T-helper 2 cell treated with Interferon-gamma antibody and Interleukin-4, amounts not matched to agents 5 μg/mL and 100 μg/mL, for 36 hours (primary cell): Measurements from ENCODE around the gene PFKL.

Experiments
- DNase-seq: peaks from one replicate; pipeline ENCODE4 v3.0.0; 2021; ENCODE audit warnings: low spot score
- H3K27ac Mint-ChIP-seq: one replicate; pipeline ENCODE4 v1.8.0; 2021; ENCODE audit warnings: mild to moderate bottlenecking, mixed read lengths
- H3K27me3 Mint-ChIP-seq: one replicate; pipeline ENCODE4 v1.8.0; 2021; ENCODE audit warnings: low read depth, mixed read lengths
- H3K36me3 Mint-ChIP-seq: one replicate; pipeline ENCODE4 v1.8.0; 2021; ENCODE audit warnings: low read depth, mixed read lengths
- H3K4me1 Mint-ChIP-seq: one replicate; pipeline ENCODE4 v1.8.0; 2021; ENCODE audit warnings: low read depth, mixed read lengths
- H3K4me3 Mint-ChIP-seq: one replicate; pipeline ENCODE4 v1.8.0; 2022; ENCODE audit warnings: mild to moderate bottlenecking, moderate library complexity, mixed read lengths
- H3K9me3 Mint-ChIP-seq: one replicate; pipeline ENCODE4 v1.8.0; 2021; ENCODE audit warnings: mixed read lengths

The PFKL gene

GRCh38 chr21:44305691-44306090 lies 5.8 kb downstream of the PFKL start:
- Mint-ChIP-seq H3K36me3 (peaks cover 21% of the 10 kb centered on the region), H3K27me3 (no peaks in the 10 kb centered on the region), H3K4me1 (peaks cover 20% of the 10 kb centered on the region), H3K4me3 (no peak overlapping the region), H3K9me3 (no peaks in the 10 kb centered on the region), H3K27ac (no peak overlapping the region)
- no peak for DNase-seq

GRCh38 chr21:44306936-44307704 lies 7.3 kb downstream of the PFKL start:
- Mint-ChIP-seq H3K36me3 (peaks cover 26% of the 10 kb centered on the region), H3K9me3 (no peaks in the 10 kb centered on the region), H3K27me3 (no peaks in the 10 kb centered on the region), H3K27ac (no peak overlapping the region), H3K4me1 (peaks cover 15% of the 10 kb centered on the region), H3K4me3 (no peak overlapping the region)
- no peak for DNase-seq

- Mint-ChIP-seq H3K36me3 (peaks cover 23% of the 10 kb centered on the region), H3K4me1 (no peaks in the 10 kb centered on the region), H3K27me3 (no peaks in the 10 kb centered on the region), H3K4me3 (no peak overlapping the region), H3K9me3 (no peaks in the 10 kb centered on the region), H3K27ac (peak overlapping the region; percentile 1)
- DNase-seq, result no peak
Measured at GRCh38 chr21:44310628-44311507, 11.0 kb downstream of the PFKL start.

GRCh38 chr21:44312089-44312488 lies 12.2 kb downstream of the PFKL start:
- Mint-ChIP-seq H3K4me3 (no peak overlapping the region), H3K4me1 (no peaks in the 10 kb centered on the region), H3K27me3 (no peaks in the 10 kb centered on the region), H3K36me3 (peaks cover 27% of the 10 kb centered on the region), H3K9me3 (no peaks in the 10 kb centered on the region), H3K27ac (no peak overlapping the region)
- DNase-seq, result no peak

GRCh38 chr21:44312716-44313115 lies 12.9 kb downstream of the PFKL start:
- Mint-ChIP-seq H3K36me3 (peaks cover 27% of the 10 kb centered on the region), H3K4me1 (no peaks in the 10 kb centered on the region), H3K9me3 (no peaks in the 10 kb centered on the region), H3K27me3 (no peaks in the 10 kb centered on the region), H3K27ac (no peak overlapping the region), H3K4me3 (no peak overlapping the region)
- no peak for DNase-seq

GRCh38 chr21:44313451-44313850 lies 13.6 kb downstream of the PFKL start:
- H3K9me3 Mint-ChIP-seq, result no peaks in the 10 kb centered on the region
- no peak overlapping the region for H3K27ac Mint-ChIP-seq
- H3K36me3 Mint-ChIP-seq, result peaks cover 20% of the 10 kb centered on the region

GRCh38 chr21:44314128-44314527 lies 14.3 kb downstream of the PFKL start:
- Mint-ChIP-seq H3K9me3 (no peaks in the 10 kb centered on the region), H3K4me3 (no peak overlapping the region), H3K27me3 (no peaks in the 10 kb centered on the region), H3K36me3 (peaks cover 17% of the 10 kb centered on the region), H3K4me1 (no peaks in the 10 kb centered on the region), H3K27ac (no peak overlapping the region)
- no peak for DNase-seq

More at GRCh38 chr21:44313451-44313850, 13.6 kb downstream of the PFKL start:
- Mint-ChIP-seq H3K27me3 (no peaks in the 10 kb centered on the region), H3K4me1 (no peaks in the 10 kb centered on the region), H3K4me3 (no peak overlapping the region)
- DNase-seq, result no peak

GRCh38 chr21:44314561-44314960 lies 14.7 kb downstream of the PFKL start:
- no peak for DNase-seq
- no peaks in the 10 kb centered on the region for H3K4me1 Mint-ChIP-seq
- H3K9me3 Mint-ChIP-seq, result no peaks in the 10 kb centered on the region
- no peak overlapping the region for H3K27ac Mint-ChIP-seq
- H3K36me3 Mint-ChIP-seq, result peaks cover 19% of the 10 kb centered on the region
- no peak overlapping the region for H3K4me3 Mint-ChIP-seq
- H3K27me3 Mint-ChIP-seq, result no peaks in the 10 kb centered on the region

- DNase-seq, result no peak
- Mint-ChIP-seq H3K9me3 (no peaks in the 10 kb centered on the region), H3K4me1 (no peaks in the 10 kb centered on the region), H3K27ac (no peak overlapping the region), H3K36me3 (peaks cover 19% of the 10 kb centered on the region), H3K27me3 (no peaks in the 10 kb centered on the region), H3K4me3 (no peak overlapping the region)
Measured at GRCh38 chr21:44315691-44316203, 15.9 kb downstream of the PFKL start.

GRCh38 chr21:44316277-44316900 lies 16.5 kb downstream of the PFKL start:
- H3K4me3 Mint-ChIP-seq, result no peak overlapping the region
- no peaks in the 10 kb centered on the region for H3K9me3 Mint-ChIP-seq
- no peak for DNase-seq
- no peak overlapping the region for H3K27ac Mint-ChIP-seq
- no peaks in the 10 kb centered on the region for H3K4me1 Mint-ChIP-seq
- H3K36me3 Mint-ChIP-seq, result peaks cover 13% of the 10 kb centered on the region
- no peaks in the 10 kb centered on the region for H3K27me3 Mint-ChIP-seq

- peaks cover 8% of the 10 kb centered on the region for H3K36me3 Mint-ChIP-seq
- H3K27me3 Mint-ChIP-seq, result no peaks in the 10 kb centered on the region
- H3K27ac Mint-ChIP-seq, result no peak overlapping the region
- H3K4me3 Mint-ChIP-seq, result no peak overlapping the region
- DNase-seq, result no peak
- H3K4me1 Mint-ChIP-seq, result no peaks in the 10 kb centered on the region
- no peaks in the 10 kb centered on the region for H3K9me3 Mint-ChIP-seq
Measured at GRCh38 chr21:44317241-44317782, 17.5 kb downstream of the PFKL start.

GRCh38 chr21:44317871-44318270 lies 18.0 kb downstream of the PFKL start:
- H3K27ac Mint-ChIP-seq, result no peak overlapping the region
- no peak for DNase-seq
- H3K9me3 Mint-ChIP-seq, result no peaks in the 10 kb centered on the region
- no peaks in the 10 kb centered on the region for H3K27me3 Mint-ChIP-seq
- no peaks in the 10 kb centered on the region for H3K4me1 Mint-ChIP-seq
- H3K36me3 Mint-ChIP-seq, result peaks cover 7% of the 10 kb centered on the region
- H3K4me3 Mint-ChIP-seq, result no peak overlapping the region

GRCh38 chr21:44318489-44319285 lies 18.8 kb downstream of the PFKL start:
- Mint-ChIP-seq H3K36me3 (peaks cover 12% of the 10 kb centered on the region), H3K9me3 (no peaks in the 10 kb centered on the region), H3K4me1 (no peaks in the 10 kb centered on the region), H3K27me3 (no peaks in the 10 kb centered on the region), H3K4me3 (no peak overlapping the region), H3K27ac (no peak overlapping the region)
- DNase-seq, result no peak
